Measurements from ENCODE around the gene CBFA2T3. TPM values are rescaled to one million over a fixed set of nuclear protein-coding genes. Genes with fewer than 3 reads are reported as not detected.

Gene CBFA2T3
- polyA plus RNA-seq, 1 experiment, result not detected

DNA sequence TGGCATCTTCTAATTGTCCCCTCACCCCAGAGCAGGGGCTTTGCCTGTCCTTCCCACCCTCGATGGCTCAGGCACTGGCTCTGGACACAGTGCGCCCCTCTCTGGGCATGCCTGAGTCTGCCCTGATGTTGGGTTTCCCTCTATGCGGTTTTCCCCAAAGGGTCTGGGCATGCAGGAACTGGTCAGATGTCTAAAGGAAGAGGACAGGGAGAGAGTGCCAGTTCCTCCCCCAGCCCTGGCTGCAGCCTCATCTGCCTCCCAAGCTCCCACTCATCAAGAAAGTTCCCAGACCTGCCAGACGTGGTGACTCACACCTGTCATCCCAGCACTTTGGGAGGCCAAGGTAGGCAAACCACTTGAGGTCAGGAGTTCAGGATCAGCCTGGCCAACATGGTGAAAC, 69.2 kb downstream of the CBFA2T3 start:
- no peak overlapping the region for H3K4me3 ChIP-seq (ENCODE audit: low read depth, low read length)
- TF ChIP-seq, protein P1, sequence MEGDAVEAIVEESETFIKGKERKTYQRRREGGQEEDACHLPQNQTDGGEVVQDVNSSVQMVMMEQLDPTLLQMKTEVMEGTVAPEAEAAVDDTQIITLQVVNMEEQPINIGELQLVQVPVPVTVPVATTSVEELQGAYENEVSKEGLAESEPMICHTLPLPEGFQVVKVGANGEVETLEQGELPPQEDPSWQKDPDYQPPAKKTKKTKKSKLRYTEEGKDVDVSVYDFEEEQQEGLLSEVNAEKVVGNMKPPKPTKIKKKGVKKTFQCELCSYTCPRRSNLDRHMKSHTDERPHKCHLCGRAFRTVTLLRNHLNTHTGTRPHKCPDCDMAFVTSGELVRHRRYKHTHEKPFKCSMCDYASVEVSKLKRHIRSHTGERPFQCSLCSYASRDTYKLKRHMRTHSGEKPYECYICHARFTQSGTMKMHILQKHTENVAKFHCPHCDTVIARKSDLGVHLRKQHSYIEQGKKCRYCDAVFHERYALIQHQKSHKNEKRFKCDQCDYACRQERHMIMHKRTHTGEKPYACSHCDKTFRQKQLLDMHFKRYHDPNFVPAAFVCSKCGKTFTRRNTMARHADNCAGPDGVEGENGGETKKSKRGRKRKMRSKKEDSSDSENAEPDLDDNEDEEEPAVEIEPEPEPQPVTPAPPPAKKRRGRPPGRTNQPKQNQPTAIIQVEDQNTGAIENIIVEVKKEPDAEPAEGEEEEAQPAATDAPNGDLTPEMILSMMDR (IDR thresholded peaks at IDR 0.05; ENCODE audit: insufficient read depth, low read depth, low read length), result no peak
- POLR2A ChIA-PET, result no interaction called here
- no peaks in the 10 kb centered on the region for H3K36me3 ChIP-seq (ENCODE audit: control insufficient read depth, insufficient read depth, low read length)
- no peak for DNase-seq (ENCODE audit: low read depth)
- peaks cover 1% of the 10 kb centered on the region; the same call in 1 of the 2 replicates for H3K27me3 ChIP-seq (ENCODE audit: control insufficient read depth, insufficient read depth, low read length)
- CTCF ChIA-PET, result no interaction called here

DNA sequence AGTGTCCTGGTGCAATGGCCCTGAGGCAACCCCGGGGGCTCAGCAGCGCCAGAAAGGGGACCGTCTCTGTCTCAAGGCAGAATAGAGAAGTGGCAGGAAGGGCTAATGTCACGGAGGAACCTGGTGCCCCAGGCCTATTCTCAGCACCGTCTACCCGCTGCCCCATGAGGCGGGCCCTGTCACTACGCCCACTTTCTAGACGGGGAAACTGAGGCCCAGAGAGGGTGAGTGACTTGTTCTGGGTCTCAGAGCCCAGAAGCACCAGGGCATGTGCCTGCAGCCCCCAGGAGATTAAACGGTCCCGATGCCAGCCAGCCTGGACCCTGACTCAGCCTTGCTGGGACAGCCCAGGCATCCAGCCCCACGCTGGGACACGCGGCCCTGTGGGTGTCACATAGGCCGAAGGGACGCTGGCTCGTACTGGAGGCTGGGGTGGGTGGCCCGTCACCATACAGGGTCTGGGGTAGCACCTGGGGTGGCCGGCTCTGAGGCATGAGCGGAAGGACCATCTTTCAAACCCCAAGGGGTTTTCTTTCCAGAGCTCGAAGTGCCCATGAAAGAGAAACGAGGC, 70.4 kb downstream of the CBFA2T3 start:
- ChIA-PET POLR2A (no interaction called here), CTCF (no interaction called here)
- DNase-seq (ENCODE audit: low read depth), result no peak
- peaks cover 1% of the 10 kb centered on the region; the same call in 1 of the 2 replicates for H3K27me3 ChIP-seq (ENCODE audit: control insufficient read depth, insufficient read depth, low read length)
- no peaks in the 10 kb centered on the region for H3K36me3 ChIP-seq (ENCODE audit: control insufficient read depth, insufficient read depth, low read length)
- no peak overlapping the region for H3K4me3 ChIP-seq (ENCODE audit: low read depth, low read length)
- TF ChIP-seq, protein P1 (IDR thresholded peaks at IDR 0.05; ENCODE audit: insufficient read depth, low read depth, low read length), result no peak

DNA sequence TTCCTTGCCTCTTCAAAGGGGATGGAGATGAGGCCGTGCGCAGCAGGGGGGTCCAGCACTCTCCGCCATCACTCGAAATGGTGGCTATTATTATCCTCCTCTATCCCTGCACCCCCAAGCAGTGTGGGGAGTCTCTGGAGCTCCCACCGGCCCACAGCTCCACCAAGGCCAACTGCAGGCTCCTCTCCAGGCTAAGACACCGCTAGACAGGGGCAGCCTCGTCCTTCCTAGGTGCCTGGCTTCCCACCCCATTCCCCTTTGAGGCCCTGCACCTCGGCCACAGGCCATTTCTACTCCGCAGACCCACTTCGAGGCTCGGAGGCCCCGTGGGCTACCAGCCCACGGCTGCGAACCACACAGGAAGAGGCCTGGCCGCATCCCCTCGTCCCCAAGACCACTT, 71.0 kb downstream of the CBFA2T3 start:
- TF ChIP-seq, protein P1 (IDR thresholded peaks at IDR 0.05; ENCODE audit: insufficient read depth, low read depth, low read length), result no peak
- Histone ChIP-seq H3K36me3 (ENCODE audit: control insufficient read depth, insufficient read depth, low read length) (no peaks in the 10 kb centered on the region), H3K27me3 (ENCODE audit: control insufficient read depth, insufficient read depth, low read length) (peaks cover 1% of the 10 kb centered on the region; the same call in 1 of the 2 replicates), H3K4me3 (ENCODE audit: low read depth, low read length) (no peak overlapping the region)
- no peak for DNase-seq (ENCODE audit: low read depth)
- POLR2A ChIA-PET, result no interaction called here
- CTCF ChIA-PET, result no interaction called here

DNA sequence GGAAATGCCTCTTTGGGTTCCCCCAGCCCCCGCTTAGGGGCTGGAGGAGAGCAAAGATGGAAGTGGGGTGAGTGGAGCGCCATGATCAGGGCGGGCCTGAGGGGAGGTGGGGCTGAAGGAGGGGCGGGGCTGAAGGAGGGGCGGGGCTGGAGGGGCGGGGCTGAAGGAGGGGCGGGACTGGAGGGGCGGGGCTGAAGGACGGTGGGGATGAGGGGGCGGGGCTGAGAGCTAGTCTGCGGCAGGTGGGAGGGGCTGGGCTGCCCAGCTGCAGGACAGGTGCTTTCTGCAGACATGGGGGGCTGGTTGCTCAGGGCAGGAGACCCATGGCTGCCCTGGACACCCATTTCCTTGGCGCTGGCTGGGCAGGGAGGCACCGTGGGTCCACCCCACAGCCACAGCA, 71.4 kb downstream of the CBFA2T3 start:
- Histone ChIP-seq H3K36me3 (ENCODE audit: control insufficient read depth, insufficient read depth, low read length) (no peaks in the 10 kb centered on the region), H3K27me3 (ENCODE audit: control insufficient read depth, insufficient read depth, low read length) (peaks cover 1% of the 10 kb centered on the region; the same call in 1 of the 2 replicates), H3K4me3 (ENCODE audit: low read depth, low read length) (no peak overlapping the region)
- DNase-seq (ENCODE audit: low read depth), result no peak
- ChIA-PET POLR2A (no interaction called here), CTCF (no interaction called here)
- TF ChIP-seq, protein P1 (IDR thresholded peaks at IDR 0.05; ENCODE audit: insufficient read depth, low read depth, low read length), result no peak

DNA sequence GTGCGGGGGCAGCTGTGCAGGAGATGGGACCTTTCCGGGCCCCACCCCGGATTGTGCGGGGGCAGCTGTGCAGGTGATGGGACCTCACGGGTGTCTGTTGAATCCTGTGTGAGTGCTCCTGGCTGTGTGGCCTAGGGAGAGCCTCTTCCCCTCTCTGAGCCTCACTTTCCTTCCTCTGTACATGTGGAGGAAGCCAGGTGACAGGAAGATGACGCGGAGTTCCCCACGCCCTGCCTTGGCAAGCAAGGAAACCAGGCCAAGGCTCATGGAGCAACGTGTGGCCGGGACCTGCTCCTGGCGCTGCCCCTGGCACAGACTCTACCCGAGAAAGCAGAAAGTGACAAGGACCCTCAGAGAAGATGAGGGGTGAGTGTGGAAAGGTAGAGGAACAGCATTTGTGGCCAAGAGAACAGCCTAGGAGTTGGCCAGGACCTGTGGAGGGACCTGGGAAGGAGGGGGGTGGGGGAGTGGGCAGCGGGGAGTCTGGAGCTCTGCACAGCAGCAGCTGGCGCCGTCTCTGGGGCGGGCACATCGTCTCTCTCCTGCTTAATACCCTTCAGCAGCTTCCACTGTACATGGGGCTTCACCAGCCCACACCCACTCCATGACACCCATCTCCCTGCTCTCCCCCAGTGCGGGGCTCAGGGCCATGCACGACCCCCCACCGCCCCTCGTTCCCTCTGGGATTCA, 72.2 kb downstream of the CBFA2T3 start:
- no peak for DNase-seq (ENCODE audit: low read depth)
- H3K27me3 ChIP-seq (ENCODE audit: control insufficient read depth, insufficient read depth, low read length), result peaks cover 1% of the 10 kb centered on the region; the same call in 1 of the 2 replicates
- CTCF ChIA-PET, result interaction anchor here (1.0 kb wide), 1 partner anchor 26 kb away, joined by 3 read pairs; no protein-coding TSS in a partner anchor
- no peak overlapping the region for H3K4me3 ChIP-seq (ENCODE audit: low read depth, low read length)
- POLR2A ChIA-PET, result no interaction called here
- TF ChIP-seq, protein P1 (IDR thresholded peaks at IDR 0.05; ENCODE audit: insufficient read depth, low read depth, low read length), result no peak
- no peaks in the 10 kb centered on the region for H3K36me3 ChIP-seq (ENCODE audit: control insufficient read depth, insufficient read depth, low read length)

All from BJ (cell line).